NCI-H2171 (cell line): Measurements from ENCODE around the gene INHBC.
A peak's percentile ranks its signal among the peaks of the same experiment; 100 is the strongest.
"Not testable (repeated sequence)": the region's sequence is repeated elsewhere in the genome, so short reads cannot be mapped to it uniquely, and the experiment has no call there.

Experiments used
- DNase-seq: peaks from one replicate; lab custom pipeline; 2025; lab: John Stamatoyannopoulos, UW

The INHBC gene

DNA sequence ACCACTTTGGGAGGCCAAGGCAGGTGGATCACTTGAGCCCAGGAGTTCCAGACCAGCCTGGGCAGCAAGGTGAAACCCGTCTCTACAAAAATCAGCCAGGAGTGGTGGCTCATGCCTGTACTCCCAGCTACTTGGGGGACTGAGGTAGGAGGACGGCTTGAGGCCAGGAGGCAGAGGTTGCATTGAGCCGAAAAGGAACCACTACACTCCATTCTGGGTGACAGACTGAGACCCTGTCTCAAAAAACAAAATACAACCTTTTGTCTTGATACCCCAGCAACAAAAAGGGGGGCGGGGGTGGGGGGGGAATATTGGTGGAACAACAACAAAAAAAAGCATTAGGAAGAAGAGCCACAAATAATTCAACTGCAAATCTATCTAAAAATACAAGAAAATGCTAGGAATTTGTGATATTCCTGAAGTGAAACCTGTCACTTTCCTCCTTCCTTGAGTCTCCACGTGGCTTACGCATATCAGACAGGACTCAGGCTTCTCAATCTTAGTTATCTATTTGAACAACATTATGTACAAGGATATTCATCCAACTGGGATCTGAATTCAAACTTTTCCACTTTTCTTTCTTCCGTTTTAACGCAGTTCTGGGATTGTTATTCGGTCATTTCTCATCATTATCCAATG, 5.0 kb upstream of the INHBC start:
- no peak for DNase-seq

- DNase-seq, result no peak
These were observed 4.3 kb upstream of the INHBC start for GRCh38 chr12:57430112-57430930.

GRCh38 chr12:57430931-57431566, 3.5 kb upstream of the INHBC start, which contains the start of gene R3HDM2:
Gene R3HDM2, minus strand, starts transcription at chr12:57431043. Its CDS starts 120,615 bp downstream, at chr12:57310428.
- peak; percentile 94 for DNase-seq

DNA sequence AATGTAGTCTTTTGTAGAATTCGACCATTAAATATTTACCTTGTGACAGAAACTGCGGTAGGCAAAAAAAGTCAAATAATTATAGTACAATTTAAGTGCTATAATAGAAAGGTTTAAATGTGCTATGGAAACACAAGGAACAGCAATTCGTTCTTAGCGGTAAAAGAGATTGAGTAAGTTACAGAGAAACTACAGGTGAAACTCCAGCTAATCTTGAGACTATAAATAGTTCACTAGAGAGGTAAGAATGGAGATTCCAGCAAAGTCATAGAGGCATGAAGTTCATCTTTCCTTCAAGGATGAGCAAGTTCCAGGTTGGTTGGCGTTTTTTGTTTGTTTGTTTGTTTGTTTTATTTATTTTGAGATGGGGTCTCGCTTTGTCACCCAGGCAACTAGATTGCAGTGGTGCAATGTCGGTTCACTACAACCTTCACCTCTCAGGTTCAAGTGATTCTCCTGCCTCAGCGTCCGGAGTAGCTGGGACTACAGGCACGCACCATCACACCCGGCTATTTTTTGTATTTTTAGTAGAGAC, 2.9 kb upstream of the INHBC start:
- no peak for DNase-seq

GRCh38 chr12:57433370-57433769, 1.2 kb upstream of the INHBC start:
- no peak for DNase-seq

GRCh38 chr12:57435293-57435692, 709 bp downstream of the INHBC start:
- peak; percentile 70 for DNase-seq

- no peak for DNase-seq
These were observed 3.8 kb downstream of the INHBC start for GRCh38 chr12:57438400-57438799.

- DNase-seq, result no peak
These were observed 5.2 kb downstream of the INHBC start for GRCh38 chr12:57439762-57440266.

DNA sequence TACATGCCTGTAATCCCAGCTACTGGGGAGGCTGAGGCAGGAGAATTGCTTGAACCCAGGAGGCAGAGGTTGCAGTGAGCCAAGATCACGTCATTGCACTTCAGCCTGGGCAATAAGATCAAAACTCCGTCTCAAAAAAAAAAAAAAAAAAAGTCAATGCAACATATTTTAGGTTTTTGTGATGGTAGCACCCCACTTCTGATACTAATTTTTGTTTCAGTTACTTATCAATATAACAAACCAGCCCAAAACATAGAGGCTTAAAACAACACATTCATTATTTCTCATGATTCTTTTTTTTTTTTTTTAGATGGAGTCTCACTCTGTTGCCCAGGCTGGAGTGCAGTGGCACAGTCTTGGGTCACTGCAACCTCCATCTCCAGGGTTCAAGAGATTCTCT, 6.8 kb downstream of the INHBC start:
- DNase-seq, result not testable (repeated sequence)

- no peak for DNase-seq
These were observed 7.4 kb downstream of the INHBC start for GRCh38 chr12:57441846-57442427.

GRCh38 chr12:57444337-57444736, 9.8 kb downstream of the INHBC start:
- DNase-seq, result not testable (repeated sequence)

DNA sequence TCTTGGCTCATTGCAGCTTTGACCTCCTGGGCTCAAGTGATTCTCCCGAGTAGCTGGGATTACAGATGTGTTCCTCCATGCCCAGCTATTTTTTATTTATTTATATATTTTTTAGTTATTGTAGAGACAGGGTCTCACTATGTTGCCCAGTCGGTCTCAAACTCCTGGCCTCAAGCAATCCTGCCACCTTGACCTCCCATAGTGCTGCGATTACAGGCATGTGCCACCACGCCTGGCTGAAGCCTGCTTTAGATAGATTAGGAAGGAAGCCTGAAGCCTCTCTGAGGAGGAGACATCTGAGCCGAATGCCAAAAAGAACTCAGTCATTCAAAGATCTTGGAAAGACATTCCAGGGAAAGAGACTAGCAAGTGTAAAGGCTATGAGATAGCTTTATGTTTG, 10.2 kb downstream of the INHBC start:
- DNase-seq, result no peak

DNA sequence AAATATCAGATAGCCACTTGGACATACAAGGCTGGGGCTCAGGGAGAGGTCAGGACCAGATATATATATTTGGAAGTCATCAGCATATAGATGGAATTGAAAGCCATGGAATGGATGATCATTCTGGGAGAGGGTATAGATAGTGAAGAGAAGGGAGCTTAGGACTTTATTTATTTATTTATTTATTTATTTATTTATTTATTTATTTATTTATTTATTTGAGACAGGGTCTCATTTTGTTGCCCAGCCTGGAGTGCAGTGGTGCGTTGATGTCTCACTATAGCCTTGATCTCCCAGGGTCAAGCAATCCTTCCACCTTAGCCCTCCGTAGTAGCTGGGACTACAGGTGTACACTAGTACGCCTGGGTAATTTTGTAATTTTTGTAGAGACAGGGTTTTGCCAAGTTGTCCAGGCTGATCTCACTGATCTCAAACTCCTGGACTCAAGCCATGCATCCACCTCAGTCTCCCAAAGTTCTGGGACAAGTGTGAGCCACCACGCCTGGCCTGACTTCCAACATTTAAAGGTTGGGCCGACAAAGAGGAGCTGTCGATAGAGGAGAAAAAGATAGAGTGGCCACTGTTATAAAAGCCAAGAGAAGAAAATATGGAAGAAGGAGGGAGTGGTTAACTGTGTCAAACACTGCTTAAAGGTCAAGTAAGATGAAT, 11.8 kb downstream of the INHBC start:
- DNase-seq, result no peak

DNA sequence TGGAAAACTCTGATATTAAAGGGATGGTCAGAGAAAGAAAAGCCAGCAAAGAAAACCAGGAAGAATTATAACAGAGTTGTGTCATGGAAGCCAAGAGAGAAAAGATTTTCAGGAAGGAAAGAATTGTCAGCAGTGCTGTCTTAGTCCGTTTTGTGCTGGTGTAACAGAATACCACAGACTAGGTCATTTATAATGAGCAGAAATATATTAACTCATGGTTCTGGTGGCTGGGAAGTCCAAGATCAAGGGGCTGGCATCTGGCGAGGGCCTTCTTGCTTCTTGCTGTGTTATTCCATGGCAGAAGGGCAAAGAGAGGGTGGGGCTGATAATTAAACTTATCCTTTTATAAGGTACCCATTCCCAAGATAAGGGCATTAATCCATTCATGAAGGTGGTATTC, 14.1 kb downstream of the INHBC start:
- no peak for DNase-seq

DNA sequence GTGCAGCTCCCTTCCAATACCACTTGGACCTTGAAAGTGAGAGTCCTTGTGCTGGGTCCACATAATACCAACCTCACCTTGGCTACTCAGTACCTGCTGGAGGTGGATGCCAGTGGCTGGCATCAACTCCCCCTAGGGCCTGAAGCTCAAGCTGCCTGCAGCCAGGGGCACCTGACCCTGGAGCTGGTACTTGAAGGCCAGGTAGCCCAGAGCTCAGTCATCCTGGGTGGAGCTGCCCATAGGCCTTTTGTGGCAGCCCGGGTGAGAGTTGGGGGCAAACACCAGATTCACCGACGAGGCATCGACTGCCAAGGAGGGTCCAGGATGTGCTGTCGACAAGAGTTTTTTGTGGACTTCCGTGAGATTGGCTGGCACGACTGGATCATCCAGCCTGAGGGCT, 14.8 kb downstream of the INHBC start:
- DNase-seq, result no peak

- DNase-seq, result no peak
These were observed 15.5 kb downstream of the INHBC start for GRCh38 chr12:57450057-57450456.

GRCh38 chr12:57451233-57451778, 16.7 kb downstream of the INHBC start:
- no peak for DNase-seq

GRCh38 chr12:57452181-57452936, 17.8 kb downstream of the INHBC start:
- DNase-seq, result peak; percentile 67

DNA sequence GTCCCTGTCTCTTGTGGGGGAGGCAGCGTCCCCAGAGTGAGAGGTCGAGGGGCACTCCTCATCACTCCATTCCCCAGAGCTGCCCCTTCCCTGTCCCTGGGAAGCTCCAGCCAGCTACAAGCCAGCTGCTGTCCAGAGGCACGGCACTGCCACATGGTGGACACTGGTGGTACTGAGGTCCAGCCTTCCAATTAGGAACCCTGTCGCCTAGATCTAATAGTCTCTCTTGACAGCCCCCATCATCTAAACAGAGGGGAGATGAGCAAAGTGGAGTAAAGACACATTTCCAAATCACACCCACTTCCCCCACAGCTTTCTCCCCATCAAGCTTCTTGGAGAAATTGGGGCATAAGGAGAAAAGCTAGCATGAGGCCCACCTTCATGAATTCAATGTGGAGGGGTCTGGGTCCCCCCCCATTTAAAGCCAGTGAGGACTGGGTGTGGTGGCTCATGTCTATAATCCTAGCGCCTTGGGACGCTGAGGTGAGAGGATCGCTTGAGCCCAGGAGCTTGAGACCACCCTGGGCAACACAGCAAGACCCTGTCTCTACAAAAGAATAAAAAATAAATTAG, 18.4 kb downstream of the INHBC start:
- peak; percentile 36 for DNase-seq

DNA sequence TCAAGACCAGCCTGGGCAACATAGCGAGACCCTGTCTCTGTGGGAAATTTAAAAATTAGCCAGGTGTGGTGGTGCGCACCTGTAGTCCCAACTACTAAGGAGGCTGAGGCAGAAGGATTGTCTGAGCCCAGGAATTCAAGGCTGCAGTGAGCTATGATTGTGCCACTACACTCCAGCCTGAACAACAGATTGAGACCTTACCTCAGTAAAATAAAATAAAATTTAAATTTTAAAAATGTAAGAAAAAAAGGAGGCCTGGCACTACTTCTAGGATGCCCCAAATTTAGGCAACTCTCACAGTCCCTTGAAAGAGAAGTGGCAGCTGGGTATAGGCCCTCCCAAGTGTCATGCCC, 19.6 kb downstream of the INHBC start:
- DNase-seq, result no peak
